Spleen (tissue), 11 donors: ENCODE data around the gene STIM1. TPM values are rescaled to one million over a fixed set of nuclear protein-coding genes. Genes with fewer than 3 reads are reported as not detected.

Source experiments
- DNase-seq: peaks from one replicate; pipeline ENCODE4 v3.0.0-alpha.2; 2020
- H3K27ac ChIP-seq, 8 donors: fragments of 200-600 bp; sonication (generic) in 7 of 8; 1 replicate in 4 of 8; 2 replicates in 4 of 8; pipeline versions ENCODE4 v1.5.0 to v1.8.0; 2016 to 2021; ENCODE audit warnings: inconsistent platforms in 4 of 8, mild to moderate bottlenecking in 4 of 8, moderate library complexity in 1 of 8
- H3K27me3 ChIP-seq, 7 donors: fragments of 200-600 bp; sonication (generic) in 6 of 7; replicated peaks in 1 of 7; 1 replicate in 4 of 7; 2 replicates in 3 of 7; pipeline versions ENCODE4 v1.5.0 to v1.8.0; 2016 to 2021; ENCODE audit warnings: inconsistent platforms in 3 of 7, mild to moderate bottlenecking in 1 of 7
- H3K36me3 ChIP-seq, 6 donors: fragments of 200-600 bp; sonication (generic) in 5 of 6; 1 replicate in 4 of 6; 2 replicates in 2 of 6; pipeline versions ENCODE4 v1.5.0 to v1.8.0; 2016 to 2021; ENCODE audit warnings: inconsistent platforms in 2 of 6
- H3K4me1 ChIP-seq, 6 donors: fragments of 200-600 bp; sonication (generic) in 5 of 6; 1 replicate in 3 of 6; 2 replicates in 3 of 6; pipeline versions ENCODE4 v1.5.0 to v1.8.0; 2016 to 2021; ENCODE audit warnings: inconsistent platforms in 3 of 6
- H3K4me3 ChIP-seq, 8 donors: fragments of 200-600 bp; sonication (generic) in 7 of 8; 1 replicate in 4 of 8; 2 replicates in 4 of 8; pipeline versions ENCODE4 v1.5.0 to v1.8.0; 2016 to 2021; ENCODE audit warnings: inconsistent platforms in 4 of 8, mild to moderate bottlenecking in 4 of 8, moderate library complexity in 2 of 8
- H3K9me3 ChIP-seq, 8 donors: fragments of 200-600 bp; sonication (generic) in 7 of 8; 1 replicate in 4 of 8; 2 replicates in 4 of 8; pipeline versions ENCODE4 v1.5.0 to v1.8.0; 2016 to 2021; ENCODE audit warnings: inconsistent platforms in 4 of 8
- POLR2A ChIP-seq, 3 donors: fragments of 450-650 bp; IDR thresholded peaks; one replicate each; pipeline ENCODE4 v1.5.1; 2017; ENCODE audit warnings: antibody characterized with exemption in 3 of 3, mild to moderate bottlenecking in 1 of 3
- POLR2AphosphoS5 ChIP-seq, 3 donors: sonication (generic); formaldehyde crosslinking; IDR thresholded peaks; one replicate each; pipeline ENCODE4 v1.5.1; 2017; ENCODE audit warnings: antibody characterized with exemption in 3 of 3
- WGBS, 5 donors: extraction: QIAGEN DNeasy Blood & Tissue Kit in 3 of 5; methylation state at CpG; one replicate each; pipeline versions ENCODE4 v1.1.5 to v1.1.7; 2013 to 2018; 5-methylcytosine and 5-hydroxymethylcytosine counted together
- intact Hi-C: fragments of 100-400 bp; cut with DNase I; formaldehyde crosslinking; loops from one replicate; pipeline ENCODE4 v1.15.0; 2023; ENCODE audit warnings: low total_unique reads
- polyA plus RNA-seq, 3 donors: library from polyadenylated mRNA; stranded (reverse); fragments of 200-250 nt; gene quantifications; one replicate each; pipeline ENCODE4 v1.2.1, GENCODE V29; 2013
- total RNA-seq, 7 donors: library from RNA; depleted of rRNA in 3 of 7; stranded (reverse); fragments of >200 nt in 3 of 7; fragmentation: NEBNext Ultra II Directional in 4 of 7; extraction: Animal tissue kit (Norgen Biotek cat#: 25700) in 4 of 7; gene quantifications; one replicate each; pipeline versions ENCODE4 v1.1.0 to v1.2.1, GENCODE V29; 2016 to 2021
- TF ChIP-seq, protein P1 (sequence below), 11 experiments: fragments of 200-600 bp in 7 of 11; fragments of 450-650 bp in 4 of 11; sonication (generic) in 4 of 11; IDR thresholded peaks in 8 of 11; conservative IDR thresholded peaks in 3 of 11; 1 replicate in 7 of 11; 2 replicates in 4 of 11; pipeline versions ENCODE4 v1.4.0 to v1.8.0; 2016 to 2021; ENCODE audit warnings: antibody characterized with exemption in 11 of 11, inconsistent platforms in 4 of 11, mild to moderate bottlenecking in 1 of 11
- donor health status: healthy with polysubstance abuse.
- donor health status: DM: no; HTN: no; CAD: no; lungs with moderate emphysema.
- donor health status: DM: no; HTN: no; CAD: no.
- donor health status: Bipolar disorder and iron deficiency.
- donor health status: healthy.
- donor health status: DM: no; HTN: no; CAD: no.
- donor health status: DM: yes; HTN: yes; CAD: no.

STIM1 gene
- total and polyA plus RNA-seq, 10 donors, result 13.0 to 85.2 (median 58.0) TPM

DNA sequence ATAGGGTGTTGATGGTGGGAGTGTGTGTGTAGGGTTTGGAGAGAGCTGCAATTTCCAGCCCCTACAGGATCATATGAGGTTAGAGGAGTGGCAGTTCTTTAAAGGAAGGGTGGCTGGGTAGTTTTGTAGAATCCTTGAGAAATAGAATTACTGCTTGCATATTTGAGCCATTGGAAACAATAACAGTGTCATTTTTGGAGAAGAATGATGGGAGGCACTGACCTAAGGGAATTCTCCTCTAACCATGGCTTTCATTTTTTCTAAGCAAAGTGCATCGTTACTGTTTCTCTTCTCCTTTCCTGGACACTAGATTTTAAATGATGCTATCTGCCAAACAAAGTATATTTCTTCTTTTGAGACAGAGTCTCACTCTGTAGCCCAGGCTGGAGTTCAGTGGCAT is 172.3 kb downstream of the STIM1 start:
- intact Hi-C loops, result no loop called here
- Histone ChIP-seq H3K27ac (peak overlapping the region in 3 of 8 donors; percentile 55 to 64 (median 56)), H3K9me3 (peaks cover 0 to 24% (median 3%) of the 10 kb centered on the region in 8 donors), H3K36me3 (peaks cover 0 to 71% (median 4%) of the 10 kb centered on the region in 6 donors), H3K27me3 (no peaks in the 10 kb centered on the region), H3K4me3 (no peak overlapping the region), H3K4me1 (peaks cover 0 to 31% (median 11%) of the 10 kb centered on the region in 6 donors)
- no peak for DNase-seq
- WGBS, 5 donors, result 53 to 83% (median 73%) methylated on average over 1 of the region's 1 CpG
- TF ChIP-seq POLR2A (IDR thresholded peaks at IDR 0.05) (no peak), POLR2AphosphoS5 (IDR thresholded peaks at IDR 0.05) (no peak)
- TF ChIP-seq, protein P1, sequence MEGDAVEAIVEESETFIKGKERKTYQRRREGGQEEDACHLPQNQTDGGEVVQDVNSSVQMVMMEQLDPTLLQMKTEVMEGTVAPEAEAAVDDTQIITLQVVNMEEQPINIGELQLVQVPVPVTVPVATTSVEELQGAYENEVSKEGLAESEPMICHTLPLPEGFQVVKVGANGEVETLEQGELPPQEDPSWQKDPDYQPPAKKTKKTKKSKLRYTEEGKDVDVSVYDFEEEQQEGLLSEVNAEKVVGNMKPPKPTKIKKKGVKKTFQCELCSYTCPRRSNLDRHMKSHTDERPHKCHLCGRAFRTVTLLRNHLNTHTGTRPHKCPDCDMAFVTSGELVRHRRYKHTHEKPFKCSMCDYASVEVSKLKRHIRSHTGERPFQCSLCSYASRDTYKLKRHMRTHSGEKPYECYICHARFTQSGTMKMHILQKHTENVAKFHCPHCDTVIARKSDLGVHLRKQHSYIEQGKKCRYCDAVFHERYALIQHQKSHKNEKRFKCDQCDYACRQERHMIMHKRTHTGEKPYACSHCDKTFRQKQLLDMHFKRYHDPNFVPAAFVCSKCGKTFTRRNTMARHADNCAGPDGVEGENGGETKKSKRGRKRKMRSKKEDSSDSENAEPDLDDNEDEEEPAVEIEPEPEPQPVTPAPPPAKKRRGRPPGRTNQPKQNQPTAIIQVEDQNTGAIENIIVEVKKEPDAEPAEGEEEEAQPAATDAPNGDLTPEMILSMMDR (IDR thresholded peaks at IDR 0.05 in 8 of 11, conservative IDR thresholded peaks at IDR 0.05 in 3 of 11), result no peak

- DNase-seq, result no peak
- intact Hi-C loops, result no loop called here
- Histone ChIP-seq H3K9me3 (peaks cover 0 to 26% (median 10%) of the 10 kb centered on the region in 8 donors), H3K4me3 (no peak overlapping the region), H3K27ac (no peak overlapping the region), H3K27me3 (no peaks in the 10 kb centered on the region), H3K4me1 (peaks cover 0 to 19% (median 10%) of the 10 kb centered on the region in 6 donors), H3K36me3 (peaks cover 0 to 54% (median under 1%) of the 10 kb centered on the region in 6 donors)
- 90 to 95% (median 92%) methylated on average over 3 of the region's 3 CpGs for WGBS, 5 donors
- TF ChIP-seq POLR2AphosphoS5 (IDR thresholded peaks at IDR 0.05), result no peak
- no peak for TF ChIP-seq POLR2A (IDR thresholded peaks at IDR 0.05)
- TF ChIP-seq, protein P1 (IDR thresholded peaks at IDR 0.05 in 8 of 11, conservative IDR thresholded peaks at IDR 0.05 in 3 of 11), result no peak
Measured at GRCh38 chr11:4030197-4030596, 174.7 kb downstream of the STIM1 start.

DNA sequence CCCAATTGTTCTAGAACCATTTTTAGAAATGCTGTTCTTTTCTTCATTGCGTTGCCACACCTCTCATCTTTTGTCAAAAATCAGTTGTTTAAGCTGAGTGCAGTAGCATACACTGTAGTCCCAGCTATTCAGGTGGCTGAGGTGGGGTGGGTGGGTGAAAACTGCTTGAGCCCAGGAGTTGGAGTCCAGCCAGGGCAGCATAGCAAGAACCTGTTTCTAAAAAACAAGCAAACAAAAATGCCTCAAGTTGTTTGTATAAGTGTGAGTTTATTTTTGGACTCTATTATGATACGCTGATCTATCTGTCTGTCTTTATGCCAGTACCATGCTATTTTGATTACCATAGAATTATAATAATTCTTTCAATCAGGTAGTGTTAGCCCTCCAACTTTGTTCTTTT is 176.6 kb downstream of the STIM1 start:
- no peak for DNase-seq
- Histone ChIP-seq H3K4me3 (no peak overlapping the region), H3K27me3 (no peaks in the 10 kb centered on the region), H3K27ac (no peak overlapping the region), H3K36me3 (peaks cover 0 to 35% (median 0%) of the 10 kb centered on the region in 6 donors), H3K4me1 (peaks cover 0 to 8% (median 0%) of the 10 kb centered on the region in 6 donors), H3K9me3 (peaks cover 0 to 25% (median 14%) of the 10 kb centered on the region in 8 donors)
- no peak for TF ChIP-seq POLR2A (IDR thresholded peaks at IDR 0.05)
- no peak for TF ChIP-seq POLR2AphosphoS5 (IDR thresholded peaks at IDR 0.05)
- TF ChIP-seq, protein P1 (IDR thresholded peaks at IDR 0.05 in 8 of 11, conservative IDR thresholded peaks at IDR 0.05 in 3 of 11), result no peak
- WGBS, 5 donors, result 45 to 97% (median 50%) methylated on average over 2 of the region's 2 CpGs
- intact Hi-C loops, result no loop called here

DNA sequence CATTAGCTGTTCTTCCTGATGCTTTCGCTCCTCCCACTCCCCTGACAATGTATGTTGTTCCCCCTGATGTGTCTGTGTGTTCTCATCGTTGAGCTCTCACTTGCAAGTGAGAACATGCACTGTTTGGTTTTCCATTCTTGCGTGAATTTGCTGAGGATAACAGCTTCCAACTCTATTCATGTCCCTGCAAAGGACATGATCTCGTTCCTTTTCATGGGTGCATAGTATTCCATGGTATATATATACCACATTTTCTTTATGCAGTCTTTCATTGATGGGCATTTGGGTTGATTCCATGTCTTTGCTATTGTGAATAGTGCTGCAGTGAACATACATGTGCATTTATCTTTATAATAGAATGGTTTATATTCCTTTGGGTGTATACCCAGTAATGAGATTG is 180.5 kb downstream of the STIM1 start:
- TF ChIP-seq POLR2AphosphoS5 (IDR thresholded peaks at IDR 0.05), result no peak
- TF ChIP-seq POLR2A (IDR thresholded peaks at IDR 0.05), result no peak
- TF ChIP-seq, protein P1 (IDR thresholded peaks at IDR 0.05 in 8 of 11, conservative IDR thresholded peaks at IDR 0.05 in 3 of 11), result no peak
- 95 to 98% (median 97%) methylated on average over 4 of the region's 4 CpGs for WGBS, 5 donors
- Histone ChIP-seq H3K9me3 (peaks cover 0 to 24% (median 14%) of the 10 kb centered on the region in 8 donors), H3K36me3 (peaks cover 0 to 13% (median 0%) of the 10 kb centered on the region in 6 donors), H3K4me1 (peaks cover 0 to 17% (median 3%) of the 10 kb centered on the region in 6 donors), H3K4me3 (no peak overlapping the region), H3K27me3 (no peaks in the 10 kb centered on the region), H3K27ac (no peak overlapping the region)
- no peak for DNase-seq
- intact Hi-C loops, result no loop called here
